Loucy (cell line): ENCODE measurements around the gene LYZL4.

Source experiments
- H2AFZ ChIP-seq: fragments of 200-600 bp; sonication (generic); 2 replicates; pipeline ENCODE4 v1.6.0; 2016; ENCODE audit warnings: antibody characterized with exemption, mild to moderate bottlenecking, low read length, moderate library complexity
- H3F3A ChIP-seq: fragments of 200-600 bp; 2 replicates; pipeline ENCODE4 v1.6.0; 2016; ENCODE audit warnings: antibody characterized with exemption, low read depth, mild to moderate bottlenecking
- H3K27me3 ChIP-seq: fragments of 200-600 bp; sonication (generic); 2 replicates; pipeline ENCODE4 v1.6.1; 2014; ENCODE audit warnings: low read length, mild to moderate bottlenecking; ENCODE audit not compliant: insufficient read depth, poor library complexity, severe bottlenecking
- H3K36me3 ChIP-seq: fragments of 200-600 bp; sonication (generic); 2 replicates; pipeline ENCODE4 v1.6.1; 2016; ENCODE audit warnings: low read length; ENCODE audit not compliant: insufficient read depth
- H3K4me1 ChIP-seq: fragments of 200-600 bp; sonication (generic); 2 replicates; pipeline ENCODE4 v1.5.1; 2014; ENCODE audit warnings: low read length, mild to moderate bottlenecking; ENCODE audit not compliant: insufficient read depth, poor library complexity, severe bottlenecking
- H3K4me2 ChIP-seq: fragments of 200-600 bp; sonication (generic); 2 replicates; pipeline ENCODE4 v1.6.0; 2014; ENCODE audit warnings: antibody characterized with exemption, low read length, low read depth, mild to moderate bottlenecking; ENCODE audit not compliant: poor library complexity, severe bottlenecking
- H3K4me3 ChIP-seq: fragments of 200-600 bp; sonication (generic); 2 replicates; pipeline ENCODE4 v1.5.1; 2014; ENCODE audit warnings: low read length, mild to moderate bottlenecking, mixed read lengths; ENCODE audit not compliant: poor library complexity, severe bottlenecking
- H3K79me2 ChIP-seq: fragments of 200-600 bp; sonication (generic); 2 replicates; pipeline ENCODE4 v1.6.1; 2014; ENCODE audit warnings: low read length; ENCODE audit not compliant: insufficient read depth
- H3K9ac ChIP-seq: fragments of 200-600 bp; sonication (generic); 2 replicates; pipeline ENCODE4 v1.6.0; 2014; ENCODE audit warnings: mild to moderate bottlenecking, low read depth, low read length, moderate library complexity; ENCODE audit not compliant: poor library complexity, severe bottlenecking
- H3K9me2 ChIP-seq: fragments of 200-600 bp; sonication (generic); replicated peaks from 2 replicates; pipeline ENCODE4 v1.6.1; 2016; ENCODE audit warnings: low read depth, low read length, mixed read lengths
- H3K9me3 ChIP-seq: fragments of 200-600 bp; sonication (generic); 2 replicates; pipeline ENCODE4 v1.6.1; 2014; ENCODE audit warnings: mild to moderate bottlenecking, antibody characterized with exemption, low read length, low read depth; ENCODE audit not compliant: insufficient read depth
- H4K20me1 ChIP-seq: fragments of 200-600 bp; sonication (generic); 2 replicates; pipeline ENCODE4 v1.6.0; 2014; ENCODE audit warnings: antibody characterized with exemption, low read length, mild to moderate bottlenecking; ENCODE audit not compliant: insufficient read depth, poor library complexity, severe bottlenecking
- CTCF ChIP-seq: fragments of 200-600 bp; sonication (generic); conservative IDR thresholded peaks from 2 replicates; pipeline ENCODE4 v1.5.1; 2014; ENCODE audit warnings: mild to moderate bottlenecking, antibody characterized with exemption, low read length
- EZH2phosphoT487 ChIP-seq: fragments of 200-600 bp; IDR thresholded peaks from 2 replicates; pipeline ENCODE4 v1.6.1; 2018; ENCODE audit warnings: antibody characterized with exemption, mild to moderate bottlenecking, moderate library complexity, borderline replicate concordance

The LYZL4 gene

GRCh38 chr3:42371776-42372175, 38.6 kb downstream of the LYZL4 start:
- Histone ChIP-seq H3K27me3 (no peaks in the 10 kb centered on the region), H3K79me2 (no peaks in the 10 kb centered on the region), H3K9me3 (no peaks in the 10 kb centered on the region), H3K36me3 (no peaks in the 10 kb centered on the region), H3K4me2 (no peak overlapping the region), H4K20me1 (no peaks in the 10 kb centered on the region), H3K4me3 (no peak overlapping the region), H3K9ac (no peak overlapping the region), H3K4me1 (peaks cover 9% of the 10 kb centered on the region), H2AFZ (no peak overlapping the region), H3F3A (no peaks in the 10 kb centered on the region), H3K9me2 (no peaks in the 10 kb centered on the region)
- TF ChIP-seq EZH2phosphoT487, result no peak
- no peak for TF ChIP-seq CTCF

- no peak overlapping the region for H3K4me3 ChIP-seq
- no peaks in the 10 kb centered on the region for H4K20me1 ChIP-seq
- no peaks in the 10 kb centered on the region for H3K27me3 ChIP-seq
- H3K9me3 ChIP-seq, result no peaks in the 10 kb centered on the region
- no peaks in the 10 kb centered on the region for H3K36me3 ChIP-seq
- no peaks in the 10 kb centered on the region for H3K9me2 ChIP-seq
- H3K9ac ChIP-seq, result no peak overlapping the region
- no peak overlapping the region for H3K4me2 ChIP-seq
- no peak overlapping the region for H2AFZ ChIP-seq
- H3K79me2 ChIP-seq, result no peaks in the 10 kb centered on the region
- TF ChIP-seq CTCF (no peak), EZH2phosphoT487 (no peak)
- H3F3A ChIP-seq, result no peaks in the 10 kb centered on the region
- no peaks in the 10 kb centered on the region for H3K4me1 ChIP-seq
Observed at GRCh38 chr3:42369832-42370231, 40.6 kb downstream of the LYZL4 start.

- Histone ChIP-seq H3K36me3 (no peaks in the 10 kb centered on the region), H3K9ac (no peak overlapping the region), H3K9me2 (no peaks in the 10 kb centered on the region), H3K4me2 (no peak overlapping the region), H2AFZ (no peak overlapping the region), H3F3A (no peaks in the 10 kb centered on the region), H4K20me1 (no peaks in the 10 kb centered on the region), H3K79me2 (no peaks in the 10 kb centered on the region), H3K4me1 (no peaks in the 10 kb centered on the region), H3K9me3 (no peaks in the 10 kb centered on the region), H3K27me3 (no peaks in the 10 kb centered on the region), H3K4me3 (no peak overlapping the region)
- TF ChIP-seq CTCF (no peak), EZH2phosphoT487 (no peak)
Observed at GRCh38 chr3:42369304-42369703, 41.1 kb downstream of the LYZL4 start.
